Measurements from ENCODE around the gene NETO1.

- TF ChIP-seq POLR2A (IDR thresholded peaks at IDR 0.05; ENCODE audit: low read length) = no peak
- no peak for TF ChIP-seq GATA1 (IDR thresholded peaks at IDR 0.05; ENCODE audit: low read depth, low read length)
Observed at GRCh38 chr18:72700961-72701710, 166.7 kb downstream of the NETO1 start.
